HG03521 (cell line): ENCODE data around the gene GRK1.

Source experiments
- ATAC-seq: cut with Tn5 transposase; IDR thresholded peaks from one replicate; pipeline ENCODE4 v1.9.1; 2021; ENCODE audit warnings: mild to moderate bottlenecking, moderate library complexity; ENCODE audit not compliant: unreplicated experiment

GRK1 gene

GRCh38 chr13:113754691-113755090, 87.7 kb downstream of the GRK1 start:
- no peak for ATAC-seq

GRCh38 chr13:113756441-113757097, 89.5 kb downstream of the GRK1 start:
- ATAC-seq = no peak

GRCh38 chr13:113758651-113759524, 91.9 kb downstream of the GRK1 start, which contains the start of gene TMEM255B:
TMEM255B (plus strand) TSS chr13:113759226; CDS start chr13:113759270, 44 bp downstream.
- peak; percentile 75 for ATAC-seq

- no peak for ATAC-seq
Measured at GRCh38 chr13:113759525-113760137, 92.6 kb downstream of the GRK1 start.

- no peak for ATAC-seq
Measured at GRCh38 chr13:113761136-113761535, 94.1 kb downstream of the GRK1 start.

- no peak for ATAC-seq
Measured at GRCh38 chr13:113762075-113762474, 95.1 kb downstream of the GRK1 start.

GRCh38 chr13:113762538-113762937, 95.5 kb downstream of the GRK1 start:
- ATAC-seq = no peak

GRCh38 chr13:113763254-113763653, 96.2 kb downstream of the GRK1 start:
- no peak for ATAC-seq

GRCh38 chr13:113763961-113764792, 97.2 kb downstream of the GRK1 start:
- ATAC-seq = no peak

- ATAC-seq = no peak
Measured at GRCh38 chr13:113764793-113765563, 98.0 kb downstream of the GRK1 start.

GRCh38 chr13:113765564-113765910, 98.5 kb downstream of the GRK1 start:
- no peak for ATAC-seq

GRCh38 chr13:113766035-113766800, 99.2 kb downstream of the GRK1 start:
- no peak for ATAC-seq

GRCh38 chr13:113767366-113767765, 100.3 kb downstream of the GRK1 start:
- ATAC-seq = no peak

- no peak for ATAC-seq
Measured at GRCh38 chr13:113768018-113768905, 101.2 kb downstream of the GRK1 start.

GRCh38 chr13:113769106-113769505, 102.1 kb downstream of the GRK1 start:
- no peak for ATAC-seq

- no peak for ATAC-seq
Measured at GRCh38 chr13:113769881-113770280, 102.9 kb downstream of the GRK1 start.

GRCh38 chr13:113770441-113770840, 103.4 kb downstream of the GRK1 start:
- ATAC-seq = no peak

- ATAC-seq = no peak
Measured at GRCh38 chr13:113770937-113771336, 103.9 kb downstream of the GRK1 start.
